CD14-positive monocyte (primary cell): ENCODE data around the gene MRPS9. TPM values are rescaled to one million over a fixed set of nuclear protein-coding genes. Genes with fewer than 3 reads are reported as not detected.

Source experiments
- DNase-seq, 3 donors: peaks; one replicate each; pipeline ENCODE4 v3.0.0-alpha.2; 2011 to 2022
- H2AFZ ChIP-seq: 2 replicates; pipeline ENCODE4 v1.6.0; 2012; ENCODE audit warnings: mild to moderate bottlenecking, low read depth, low read length, inconsistent platforms; ENCODE audit not compliant: insufficient read depth, poor library complexity, severe bottlenecking
- H3K27ac ChIP-seq, 2 donors: 1 replicate in 1 of 2; 2 replicates in 1 of 2; pipeline ENCODE4 v1.5.1; 2012 to 2013; ENCODE audit warnings: low read length in 2 of 2, control low read depth in 1 of 2, inconsistent platforms in 1 of 2, low read depth in 1 of 2, mild to moderate bottlenecking in 1 of 2
- H3K27me3 ChIP-seq, 2 donors: one replicate each; pipeline versions ENCODE4 v1.6.0 to v1.6.1; 2011 to 2013; ENCODE audit warnings: low read length in 2 of 2; ENCODE audit not compliant: control insufficient read depth in 2 of 2, insufficient read depth in 2 of 2
- H3K36me3 ChIP-seq, 2 donors: replicated peaks in 1 of 2; 1 replicate in 1 of 2; 2 replicates in 1 of 2; pipeline versions ENCODE4 v1.5.1 to v1.6.1; 2012 to 2013; ENCODE audit warnings: low read length in 2 of 2, control low read depth in 1 of 2, inconsistent platforms in 1 of 2, mild to moderate bottlenecking in 1 of 2; ENCODE audit not compliant: insufficient read depth in 2 of 2, control insufficient read depth in 1 of 2
- H3K4me1 ChIP-seq, 2 donors: 1 replicate in 1 of 2; 2 replicates in 1 of 2; pipeline versions ENCODE4 v1.5.1 to v1.6.1; 2012 to 2013; ENCODE audit warnings: low read length in 2 of 2, control low read depth in 1 of 2, inconsistent platforms in 1 of 2, mild to moderate bottlenecking in 1 of 2, moderate library complexity in 1 of 2; ENCODE audit not compliant: insufficient read depth in 2 of 2, control insufficient read depth in 1 of 2
- H3K4me2 ChIP-seq: replicated peaks from 2 replicates; pipeline ENCODE3; 2012; ENCODE audit warnings: low read length, moderate library complexity, mild to moderate bottlenecking; ENCODE audit not compliant: poor library complexity, severe bottlenecking; ENCODE audit errors: extremely low read depth
- H3K4me3 ChIP-seq, 3 experiments: fragments of 200-600 bp in 1 of 3; sonication (generic) in 1 of 3; replicated peaks in 1 of 3; 1 replicate in 2 of 3; 2 replicates in 1 of 3; pipeline ENCODE4 v1.5.1; 2011 to 2013; ENCODE audit warnings: low read length in 3 of 3, mild to moderate bottlenecking in 3 of 3, control low read depth in 2 of 3, low read depth in 2 of 3, inconsistent platforms in 1 of 3, moderate library complexity in 1 of 3
- H3K79me2 ChIP-seq: 2 replicates; pipeline ENCODE4 v1.6.0; 2012; ENCODE audit warnings: mild to moderate bottlenecking, control low read depth, inconsistent platforms, low read length, moderate library complexity; ENCODE audit not compliant: insufficient read depth
- H3K9ac ChIP-seq: 2 replicates; pipeline ENCODE4 v1.6.0; 2017; ENCODE audit warnings: low read length, mild to moderate bottlenecking; ENCODE audit not compliant: insufficient read depth, poor library complexity, severe bottlenecking
- H3K9me3 ChIP-seq, 2 donors: replicated peaks in 1 of 2; 1 replicate in 1 of 2; 2 replicates in 1 of 2; pipeline versions ENCODE4 v1.5.1 to v1.6.1; 2012 to 2013; ENCODE audit warnings: low read length in 2 of 2, control low read depth in 1 of 2; ENCODE audit not compliant: control insufficient read depth in 1 of 2, insufficient read depth in 1 of 2
- H4K20me1 ChIP-seq: 2 replicates; pipeline ENCODE4 v1.6.0; 2012; ENCODE audit warnings: mild to moderate bottlenecking, low read length, control low read depth, moderate library complexity; ENCODE audit not compliant: insufficient read depth
- H3K27ac Mint-ChIP-seq, 7 donors: one replicate each; pipeline ENCODE4 v1.8.0; 2020; ENCODE audit warnings: mild to moderate bottlenecking in 7 of 7, mixed read lengths in 7 of 7, moderate library complexity in 6 of 7, inconsistent platforms in 2 of 7
- H3K27me3 Mint-ChIP-seq, 3 donors: one replicate each; pipeline ENCODE4 v1.8.0; 2021 to 2022; ENCODE audit warnings: low read depth in 3 of 3, mild to moderate bottlenecking in 3 of 3, mixed read lengths in 3 of 3, moderate library complexity in 3 of 3, inconsistent platforms in 1 of 3
- H3K36me3 Mint-ChIP-seq, 2 donors: one replicate each; pipeline ENCODE4 v1.8.0; 2020; ENCODE audit warnings: mixed read lengths in 2 of 2, inconsistent platforms in 1 of 2, mild to moderate bottlenecking in 1 of 2
- H3K4me1 Mint-ChIP-seq: one replicate; pipeline ENCODE4 v1.8.0; 2020; ENCODE audit warnings: mild to moderate bottlenecking, mixed read lengths
- H3K4me3 Mint-ChIP-seq, 2 donors: one replicate each; pipeline ENCODE4 v1.8.0; 2020; ENCODE audit warnings: mild to moderate bottlenecking in 2 of 2, mixed read lengths in 2 of 2, moderate library complexity in 1 of 2
- H3K9me3 Mint-ChIP-seq, 7 donors: one replicate each; pipeline ENCODE4 v1.8.0; 2020 to 2022; ENCODE audit warnings: mixed read lengths in 7 of 7, mild to moderate bottlenecking in 6 of 7, moderate library complexity in 6 of 7, inconsistent platforms in 2 of 7
- WGBS: methylation state at CpG from one replicate; pipeline ENCODE4 v1.1.5; 2013; ENCODE audit warnings: missing lambda C conversion rate; ENCODE audit not compliant: insufficient coverage; 5-methylcytosine and 5-hydroxymethylcytosine counted together
- intact Hi-C, 2 donors: fragments of 100-400 bp; cut with micrococcal nuclease; formaldehyde crosslinking; loops; one replicate each; pipeline versions ENCODE4 v1.15.0 to v1.15.1; 2023
- polyA plus RNA-seq, 3 donors: library from polyadenylated mRNA; depleted of rRNA in 1 of 3; unstranded in 2 of 3; stranded (reverse) in 1 of 3; fragments of 300-500 nt in 2 of 3; fragments of >200 nt in 1 of 3; fragmentation: Illumina TruSeq in 2 of 3; gene quantifications; 1 replicate in 2 of 3; 2 replicates in 1 of 3; pipeline ENCODE4 v1.2.3, GENCODE V29; 2012 to 2021
- TF ChIP-seq, protein P1 (sequence below): fragments of 200-600 bp; IDR thresholded peaks from one replicate; pipeline ENCODE4 v1.8.0; 2022; ENCODE audit warnings: antibody characterized with exemption, mild to moderate bottlenecking

The MRPS9 gene
- polyA plus RNA-seq, 3 donors: 9.9 to 12.5 (median 11.6) TPM

DNA sequence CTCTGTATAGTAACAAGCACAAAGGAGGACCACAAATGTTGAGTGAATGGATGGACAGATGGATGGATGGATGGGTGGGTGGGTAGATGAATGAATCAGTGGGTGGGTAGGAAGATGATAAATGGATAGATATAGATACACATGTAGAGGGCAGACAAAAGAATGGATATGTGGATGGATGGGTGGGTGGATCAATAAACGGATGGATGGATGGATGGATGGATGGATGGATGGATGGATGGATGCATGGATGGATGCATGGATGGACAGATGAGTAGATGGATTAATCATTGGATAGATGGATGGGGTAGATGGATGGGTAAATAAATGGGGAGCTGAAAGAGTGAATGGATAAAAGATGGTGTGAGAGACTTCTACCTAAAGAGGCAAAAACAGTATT lies 111.4 kb downstream of the MRPS9 start:
- peaks cover 18 to 29% of the 10 kb centered on the region in 2 donors for H3K27me3 ChIP-seq
- no peak overlapping the region for H3K4me2 ChIP-seq
- TF ChIP-seq, protein P1, sequence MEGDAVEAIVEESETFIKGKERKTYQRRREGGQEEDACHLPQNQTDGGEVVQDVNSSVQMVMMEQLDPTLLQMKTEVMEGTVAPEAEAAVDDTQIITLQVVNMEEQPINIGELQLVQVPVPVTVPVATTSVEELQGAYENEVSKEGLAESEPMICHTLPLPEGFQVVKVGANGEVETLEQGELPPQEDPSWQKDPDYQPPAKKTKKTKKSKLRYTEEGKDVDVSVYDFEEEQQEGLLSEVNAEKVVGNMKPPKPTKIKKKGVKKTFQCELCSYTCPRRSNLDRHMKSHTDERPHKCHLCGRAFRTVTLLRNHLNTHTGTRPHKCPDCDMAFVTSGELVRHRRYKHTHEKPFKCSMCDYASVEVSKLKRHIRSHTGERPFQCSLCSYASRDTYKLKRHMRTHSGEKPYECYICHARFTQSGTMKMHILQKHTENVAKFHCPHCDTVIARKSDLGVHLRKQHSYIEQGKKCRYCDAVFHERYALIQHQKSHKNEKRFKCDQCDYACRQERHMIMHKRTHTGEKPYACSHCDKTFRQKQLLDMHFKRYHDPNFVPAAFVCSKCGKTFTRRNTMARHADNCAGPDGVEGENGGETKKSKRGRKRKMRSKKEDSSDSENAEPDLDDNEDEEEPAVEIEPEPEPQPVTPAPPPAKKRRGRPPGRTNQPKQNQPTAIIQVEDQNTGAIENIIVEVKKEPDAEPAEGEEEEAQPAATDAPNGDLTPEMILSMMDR: no peak
- H3K4me3 ChIP-seq: no peak overlapping the region
- H3K27me3 Mint-ChIP-seq: peaks cover 18 to 36% (median 20%) of the 10 kb centered on the region in 3 donors
- peak overlapping the region in 1 of 2 donors; percentile 9 for H3K4me3 Mint-ChIP-seq
- H3K9ac ChIP-seq: no peak overlapping the region
- H3K36me3 ChIP-seq: no peaks in the 10 kb centered on the region
- H2AFZ ChIP-seq: no peak overlapping the region
- no peaks in the 10 kb centered on the region for H4K20me1 ChIP-seq
- WGBS: 92% methylated on average over 1 of the region's 1 CpG
- H3K9me3 ChIP-seq: no peaks in the 10 kb centered on the region
- no peaks in the 10 kb centered on the region for H3K79me2 ChIP-seq
- DNase-seq: no peak
- no peak overlapping the region for H3K27ac Mint-ChIP-seq
- peaks cover 0 to 5% (median 0%) of the 10 kb centered on the region in 7 donors for H3K9me3 Mint-ChIP-seq
- H3K4me1 Mint-ChIP-seq: peaks cover 4% of the 10 kb centered on the region
- no peak overlapping the region for H3K27ac ChIP-seq
- peaks cover 0 to 4% of the 10 kb centered on the region in 2 donors for H3K36me3 Mint-ChIP-seq
- H3K4me1 ChIP-seq: no peaks in the 10 kb centered on the region
- intact Hi-C loops: no loop called here

Other genes starting within 250 kb of the MRPS9 start
- gene POU3F3, start 184.0 kb upstream of the MRPS9 start, polyA plus RNA-seq: not detected
- gene GPR45, start 203.7 kb downstream of the MRPS9 start, polyA plus RNA-seq: not detected